K562 (cell line): ENCODE data around the gene ANOS1. TPM values are rescaled to one million over a fixed set of nuclear protein-coding genes. Genes with fewer than 3 reads are reported as not detected.

ENCODE experiments used
- ATAC-seq: fragments of 200-7000 bp; cut with Tn5 transposase; 3 replicates; pipeline ENCODE4 v1.9.1; 2020; ENCODE audit warnings: moderate library complexity
- BruUV-seq: library from RNA; stranded (reverse); fragments of 400-500 nt; replicated peaks from 2 replicates; lab custom pipeline; 2021; lab: Mats Ljungman, UMichigan
- CTCF ChIA-PET: fragments of 300-600 bp; formaldehyde crosslinking; extraction: SDS; loops from one replicate; lab custom pipeline; 2021; ENCODE audit warnings: low intra/inter-chr PET ratio; lab: Yijun Ruan, JAX
- POLR2A ChIA-PET: fragments of 300-600, 350-650 bp; sonication (Branson Sonifier 250); formaldehyde crosslinking; extraction: SDS; loops from one replicate; lab custom pipeline; 2021; ENCODE audit warnings: antibody characterized with exemption, inconsistent platforms; lab: Yijun Ruan, JAX
- DNase-seq, 4 experiments: peaks; one replicate each; pipeline versions ENCODE4 v3.0.0 to v3.0.0-alpha.2; 2011 to 2018; ENCODE audit warnings: low spot score in 3 of 4, mixed read lengths in 3 of 4; ENCODE audit errors: extremely low read depth in 1 of 4
- FAIRE-seq: peaks from 2 replicates; lab custom pipeline; 2011; peaks lifted over from hg19 to GRCh38; lab: Jason Lieb, UNC
- H2AFZ ChIP-seq: 2 replicates; pipeline ENCODE4 v1.6.0; 2011; ENCODE audit warnings: low read depth, low read length, control low read depth, inconsistent platforms
- H3K27ac ChIP-seq: fragments of 200-600 bp; 3 replicates; pipeline ENCODE4 v1.8.0; 2011; ENCODE audit warnings: low read depth, mild to moderate bottlenecking, control low read depth, inconsistent platforms, low read length, moderate library complexity, mixed read lengths; ENCODE audit errors: extremely low read depth
- H3K27me3 ChIP-seq, 2 experiments: fragments of 300-600 bp in 1 of 2; 2 replicates in 1 of 2; 3 replicates in 1 of 2; pipeline versions ENCODE4 v1.6.0 to v1.8.0; 2011; ENCODE audit warnings: inconsistent platforms in 2 of 2, low read length in 2 of 2, mild to moderate bottlenecking in 1 of 2, mixed read lengths in 1 of 2, moderate library complexity in 1 of 2; ENCODE audit not compliant: control insufficient read depth in 2 of 2, insufficient read depth in 2 of 2
- H3K36me3 ChIP-seq: fragments of 300-600 bp; 3 replicates; pipeline ENCODE4 v1.8.0; 2011; ENCODE audit warnings: mild to moderate bottlenecking, low read length, inconsistent platforms; ENCODE audit not compliant: control insufficient read depth, insufficient read depth
- H3K4me1 ChIP-seq, 2 experiments: fragments of 200-600 bp in 1 of 2; replicated peaks in 1 of 2; 2 replicates in 1 of 2; 3 replicates in 1 of 2; pipeline versions ENCODE4 v1.5.1 to v1.8.0; 2011; ENCODE audit warnings: inconsistent platforms in 2 of 2, low read length in 2 of 2, mild to moderate bottlenecking in 1 of 2, mixed read lengths in 1 of 2, moderate library complexity in 1 of 2; ENCODE audit not compliant: control insufficient read depth in 2 of 2, insufficient read depth in 2 of 2
- H3K4me2 ChIP-seq: 2 replicates; pipeline ENCODE4 v1.6.1; 2011; ENCODE audit warnings: low read length, control low read depth, inconsistent platforms, mixed read lengths; ENCODE audit not compliant: insufficient read depth
- H3K4me3 ChIP-seq: fragments of 200-600 bp; sonication (generic), shearing (Covaris generic); 2 replicates; pipeline ENCODE4 v1.5.1; 2016; ENCODE audit warnings: control low read depth, inconsistent platforms
- H3K79me2 ChIP-seq: fragments of 200-600 bp; 3 replicates; pipeline ENCODE4 v1.8.0; 2011; ENCODE audit warnings: low read length, inconsistent platforms; ENCODE audit not compliant: control insufficient read depth, insufficient read depth
- H3K9ac ChIP-seq, 2 experiments: 2 replicates each; pipeline versions ENCODE4 v1.6.0 to v1.6.1; 2011; ENCODE audit warnings: low read depth in 2 of 2, low read length in 2 of 2, control low read depth in 1 of 2, inconsistent platforms in 1 of 2, mild to moderate bottlenecking in 1 of 2, mixed read lengths in 1 of 2; ENCODE audit not compliant: insufficient read depth in 1 of 2
- H3K9me1 ChIP-seq: one replicate; pipeline ENCODE4 v1.6.0; 2011; ENCODE audit warnings: inconsistent platforms, mild to moderate bottlenecking, low read length, moderate library complexity; ENCODE audit not compliant: control insufficient read depth, insufficient read depth
- H3K9me3 ChIP-seq: replicated peaks from 2 replicates; pipeline ENCODE4 v1.5.1; 2011; ENCODE audit warnings: low read depth, low read length, inconsistent platforms; ENCODE audit not compliant: control insufficient read depth, insufficient read depth
- H4K20me1 ChIP-seq: replicated peaks from 2 replicates; pipeline ENCODE4 v1.6.1; 2011; ENCODE audit warnings: low read length, inconsistent platforms, mixed read lengths; ENCODE audit not compliant: control insufficient read depth, insufficient read depth
- ADNP ChIP-seq: fragments of 200-800 bp; sonication (Bioruptor generic); IDR thresholded peaks from 2 replicates; pipeline ENCODE4 v1.6.1; 2016; ENCODE audit warnings: missing genetic modification characterization, missing compliant biosample characterization
- HEY1 ChIP-seq: fragments of 250-450 bp; sonication (Bioruptor Pico); IDR thresholded peaks from 2 replicates; pipeline ENCODE4 v1.5.0; 2020; ENCODE audit warnings: mild to moderate bottlenecking, moderate library complexity, borderline replicate concordance
- JUND ChIP-seq, 2 experiments: IDR thresholded peaks; 2 replicates in 1 of 2; 3 replicates in 1 of 2; pipeline ENCODE4 v1.6.1; 2011; ENCODE audit warnings: borderline replicate concordance in 2 of 2, low read depth in 2 of 2, low read length in 2 of 2, improper control_type of control experiment in 1 of 2, missing biosample characterization in 1 of 2, missing genetic modification characterization in 1 of 2, missing genetic modification reagents in 1 of 2
- MAX ChIP-seq: sonication (generic); formaldehyde crosslinking; IDR thresholded peaks from 2 replicates; pipeline ENCODE4 v1.9.0; 2022; ENCODE audit warnings: mild to moderate bottlenecking, missing genetic modification reagents
- NKRF ChIP-seq: fragments of 450-650 bp; IDR thresholded peaks from 2 replicates; pipeline ENCODE4 v1.6.1; 2016; ENCODE audit warnings: borderline replicate concordance
- PURB ChIP-seq: sonication (generic); formaldehyde crosslinking; IDR thresholded peaks from 2 replicates; pipeline ENCODE4 v1.9.0; 2021; ENCODE audit warnings: low read depth, mild to moderate bottlenecking, missing genetic modification reagents
- SIN3B ChIP-seq: fragments of 450-650 bp; IDR thresholded peaks from 2 replicates; pipeline ENCODE4 v1.6.1; 2017; ENCODE audit warnings: low read depth, mild to moderate bottlenecking, moderate library complexity
- STAG1 ChIP-seq: sonication (generic); formaldehyde crosslinking; IDR thresholded peaks from 2 replicates; pipeline ENCODE4 v1.5.0; 2020; ENCODE audit warnings: missing genetic modification reagents, borderline replicate concordance
- USF2 ChIP-seq: sonication (generic); formaldehyde crosslinking; IDR thresholded peaks from 2 replicates; pipeline ENCODE4 v1.5.0; 2020; ENCODE audit warnings: missing genetic modification reagents
- ZBTB33 ChIP-seq: sonication (generic); formaldehyde crosslinking; IDR thresholded peaks from 2 replicates; pipeline ENCODE4 v1.8.1; 2023; ENCODE audit warnings: mild to moderate bottlenecking, missing genetic modification reagents
- ZNF212 ChIP-seq: fragments of 450-650 bp; formaldehyde crosslinking; IDR thresholded peaks from 2 replicates; pipeline ENCODE4 v1.4.0; 2020; ENCODE audit warnings: mild to moderate bottlenecking
- ZNF740 ChIP-seq, 3 experiments: fragments of 200-800 bp in 1 of 3; sonication (Bioruptor generic) in 1 of 3; sonication (generic) in 1 of 3; formaldehyde crosslinking in 1 of 3; IDR thresholded peaks; 2 replicates each; pipeline versions ENCODE4 v1.6.1 to v1.8.0; 2016 to 2022; ENCODE audit warnings: mild to moderate bottlenecking in 2 of 3, missing compliant biosample characterization in 2 of 3, missing genetic modification characterization in 2 of 3, missing genetic modification reagents in 1 of 3
- ZNF764 ChIP-seq: fragments of 250-450 bp; sonication (Bioruptor Pico); IDR thresholded peaks from 2 replicates; pipeline ENCODE4 v1.4.0; 2020; ENCODE audit warnings: low read depth, mild to moderate bottlenecking, moderate library complexity
- WGBS: fragments of 100-300 bp; shearing (Covaris generic); methylation state at CpG from one replicate; pipeline ENCODE4 v1.1.6; 2016; ENCODE audit warnings: low coverage, mixed read lengths; ENCODE audit not compliant: insufficient coverage; ENCODE audit errors: missing lambda C conversion rate; 5-methylcytosine and 5-hydroxymethylcytosine counted together
- in situ Hi-C: fragments of 300-500 bp; cut with MboI; formaldehyde crosslinking; loops from 4 replicates; pipeline ENCODE4 v1.15.0; 2018; ENCODE audit warnings: inconsistent platforms, mixed read lengths
- intact Hi-C: fragments of 100-400 bp; cut with micrococcal nuclease; formaldehyde crosslinking; loops from 2 replicates; pipeline ENCODE4 v1.14.2; 2022
- polyA plus RNA-seq, 8 experiments: library from polyadenylated mRNA; depleted of rRNA in 4 of 8; stranded (reverse) in 5 of 8; unstranded in 3 of 8; fragments of >200 nt; fragmentation: Nextera tagmentation in 2 of 8; fragmentation: Illumina TruSeq in 1 of 8; extraction: Ambion mirVana in 2 of 8; extraction: Trizol in 1 of 8; gene quantifications; 2 replicates each; pipeline versions ENCODE4 v1.2.1 to v1.2.3, GENCODE V29; 2011 to 2014; ENCODE audit warnings: inconsistent platforms in 1 of 8, missing spikeins in 1 of 8
- total RNA-seq, 7 experiments: library from RNA; depleted of rRNA in 6 of 7; stranded (reverse); fragments of >200 nt in 6 of 7; fragmentation: Illumina TruSeq in 2 of 7; extraction: Trizol in 2 of 7; gene quantifications; 2 replicates each; pipeline versions ENCODE4 v1.2.1 to v1.2.3, GENCODE V29; 2011 to 2021; ENCODE audit warnings: low replicate concordance in 1 of 7

Gene ANOS1
- total and polyA plus RNA-seq, 9 of the 15 experiments (the other 6 are each of a cell fraction or from before 2014, with no cell fraction given), result 0.04 TPM; not detected in 8

GRCh38 chrX:8721536-8721935 lies 10.4 kb downstream of the ANOS1 start:
- Histone ChIP-seq H3K27me3 (no peaks in the 10 kb centered on the region), H3K9me1 (no peaks in the 10 kb centered on the region), H3K27ac (no peak overlapping the region), H4K20me1 (no peaks in the 10 kb centered on the region), H3K4me1 (no peaks in the 10 kb centered on the region), H2AFZ (no peak overlapping the region), H3K9me3 (no peaks in the 10 kb centered on the region), H3K4me3 (no peak overlapping the region), H3K79me2 (no peaks in the 10 kb centered on the region), H3K4me2 (no peak overlapping the region), H3K36me3 (no peaks in the 10 kb centered on the region), H3K9ac (no peak overlapping the region)
- FAIRE-seq, result no peak
- ATAC-seq, result no peak
- ChIA-PET POLR2A (no interaction called here), CTCF (no interaction called here)
- in situ Hi-C loops (no loop called here), intact Hi-C loops (no loop called here)
- no peak for DNase-seq
- 0% methylated on average over 2 of the region's 2 CpGs for WGBS
- no TSS peak for BruUV-seq
- TF ChIP-seq HEY1 (CRISPR knock-in tag), result no peak
- TF ChIP-seq NKRF, result no peak
- TF ChIP-seq SIN3B, result no peak
- no peak for TF ChIP-seq ZNF740 (CRISPR knock-in tag; IDR thresholded peaks at IDR 0.05)
- TF ChIP-seq ZNF740 (tag; IDR thresholded peaks at IDR 0.05), result no peak
- TF ChIP-seq ZNF764 (CRISPR knock-in tag), result no peak
- no peak for TF ChIP-seq USF2
- no peak for TF ChIP-seq MAX (CRISPR knock-in tag)
- TF ChIP-seq ZBTB33 (CRISPR knock-in tag), result no peak
- no peak for TF ChIP-seq PURB (CRISPR knock-in tag)
- no peak for TF ChIP-seq STAG1
- no peak for TF ChIP-seq ZNF212
- no peak for TF ChIP-seq ADNP
- TF ChIP-seq JUND (IDR thresholded peaks at IDR 0.05; ENCODE audit: borderline replicate concordance, low read depth, low read length), result no peak
- TF ChIP-seq JUND (tag; IDR thresholded peaks at IDR 0.05; ENCODE audit: borderline replicate concordance, low read depth, low read length), result no peak
